PC-9 (cell line): ENCODE data around the gene RNF111. TPM values are rescaled to one million over a fixed set of nuclear protein-coding genes. Genes with fewer than 3 reads are reported as not detected.

Experiments
- BruUV-seq: library from RNA; stranded (reverse); fragments of 400-500 nt; replicated peaks from 2 replicates; lab custom pipeline; 2021; lab: Mats Ljungman, UMichigan
- CTCF ChIA-PET: fragments of 300-600 bp; sonication (Branson Sonifier 250); formaldehyde crosslinking; loops from one replicate; lab custom pipeline; 2022; ENCODE audit warnings: antibody characterized with exemption; lab: Charles Lee
- POLR2A ChIA-PET: fragments of 300-600 bp; sonication (Branson Sonifier 250); formaldehyde crosslinking; loops from one replicate; lab custom pipeline; 2022; ENCODE audit warnings: antibody characterized with exemption; ENCODE audit not compliant: unreplicated experiment; lab: Charles Lee
- DNase-seq, 2 experiments: peaks; one replicate each; pipeline versions ENCODE4 v3.0.0 to v3.0.0-alpha.2; 2015 to 2022; ENCODE audit warnings: mixed read lengths in 1 of 2
- H2AFZ ChIP-seq: fragments of 200-600 bp; sonication (generic); 2 replicates; pipeline ENCODE4 v1.8.1; 2017; ENCODE audit warnings: antibody characterized with exemption
- H3F3A ChIP-seq: fragments of 200-600 bp; sonication (generic); 2 replicates; pipeline ENCODE4 v1.8.1; 2017; ENCODE audit warnings: antibody characterized with exemption, mild to moderate bottlenecking, low read depth; ENCODE audit not compliant: insufficient read depth
- H3K27ac ChIP-seq: fragments of 200-600 bp; sonication (generic); 2 replicates; pipeline ENCODE4 v1.6.1; 2016; ENCODE audit warnings: mixed run types
- H3K27me3 ChIP-seq: fragments of 200-600 bp; sonication (generic); 2 replicates; pipeline ENCODE4 v1.6.1; 2016; ENCODE audit warnings: low read depth, mixed run types; ENCODE audit not compliant: insufficient read depth
- H3K36me3 ChIP-seq: fragments of 200-600 bp; sonication (generic); 2 replicates; pipeline ENCODE4 v1.6.1; 2016; ENCODE audit warnings: low read depth, mixed run types
- H3K4me1 ChIP-seq: fragments of 200-600 bp; sonication (generic); replicated peaks from 2 replicates; pipeline ENCODE4 v1.6.1; 2016; ENCODE audit warnings: mixed run types; ENCODE audit not compliant: insufficient read depth
- H3K4me2 ChIP-seq: fragments of 200-600 bp; sonication (generic); 2 replicates; pipeline ENCODE4 v1.6.1; 2017; ENCODE audit warnings: mixed run types
- H3K4me3 ChIP-seq: fragments of 200-600 bp; sonication (generic); 2 replicates; pipeline ENCODE4 v1.6.1; 2016; ENCODE audit warnings: mixed run types
- H3K79me2 ChIP-seq: fragments of 200-600 bp; sonication (generic); 2 replicates; pipeline ENCODE4 v1.6.1; 2017; ENCODE audit warnings: low read depth, mixed run types
- H3K9me2 ChIP-seq: fragments of 200-600 bp; sonication (generic); 2 replicates; pipeline ENCODE4 v1.8.1; 2017; ENCODE audit warnings: mild to moderate bottlenecking; ENCODE audit not compliant: insufficient read depth
- H3K9me3 ChIP-seq: fragments of 200-600 bp; sonication (generic); 2 replicates; pipeline ENCODE4 v1.8.1; 2016; ENCODE audit warnings: low read depth; ENCODE audit not compliant: insufficient read depth
- H4K20me1 ChIP-seq: fragments of 200-600 bp; sonication (generic); 2 replicates; pipeline ENCODE4 v1.8.1; 2017; ENCODE audit not compliant: insufficient read depth
- EZH2 ChIP-seq: fragments of 200-600 bp; sonication (generic); IDR thresholded peaks from 2 replicates; pipeline ENCODE4 v1.8.0; 2017; ENCODE audit warnings: antibody characterized with exemption, low read depth
- intact Hi-C: fragments of 100-400 bp; cut with micrococcal nuclease; formaldehyde crosslinking; loops from one replicate; pipeline ENCODE4 v1.10.0; 2022; ENCODE audit not compliant: unreplicated experiment
- total RNA-seq: library from RNA; stranded (reverse); gene quantifications from 2 replicates; pipeline ENCODE4 v1.2.3, GENCODE V29; 2021
- TF ChIP-seq, protein P1 (sequence below): fragments of 200-600 bp; sonication (generic); conservative IDR thresholded peaks from 2 replicates; pipeline ENCODE4 v1.6.1; 2017; ENCODE audit warnings: mixed run types, antibody characterized with exemption, mild to moderate bottlenecking, moderate library complexity

Gene RNF111
- total RNA-seq, 1 experiment from 2014 or later = 37.7 TPM

DNA sequence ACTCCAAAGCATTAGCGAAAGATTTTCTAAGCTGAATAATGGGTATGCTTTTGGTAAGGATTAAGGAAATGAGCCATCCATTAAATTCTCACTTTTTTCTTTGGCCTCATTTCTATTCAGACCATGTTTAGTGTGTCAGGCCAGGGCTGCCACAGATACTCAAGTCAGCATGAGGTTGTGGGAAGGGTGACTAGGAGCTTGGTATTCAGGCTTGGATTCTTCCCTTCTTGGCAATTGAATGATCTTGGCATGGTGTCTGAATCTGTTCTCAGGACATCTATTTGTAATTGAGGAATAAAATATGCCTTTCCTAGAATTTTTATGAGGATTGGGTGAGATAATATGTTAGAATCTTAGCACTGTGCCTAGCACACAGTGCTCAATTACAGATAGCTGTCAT is 128.7 kb downstream of the RNF111 start:
- POLR2A ChIA-PET = interaction anchor here (0.6 kb wide), 1 partner anchor 846 kb away, joined by 3 read pairs; no protein-coding TSS in a partner anchor
- intact Hi-C loops = no loop called here
- CTCF ChIA-PET = no interaction called here

DNA sequence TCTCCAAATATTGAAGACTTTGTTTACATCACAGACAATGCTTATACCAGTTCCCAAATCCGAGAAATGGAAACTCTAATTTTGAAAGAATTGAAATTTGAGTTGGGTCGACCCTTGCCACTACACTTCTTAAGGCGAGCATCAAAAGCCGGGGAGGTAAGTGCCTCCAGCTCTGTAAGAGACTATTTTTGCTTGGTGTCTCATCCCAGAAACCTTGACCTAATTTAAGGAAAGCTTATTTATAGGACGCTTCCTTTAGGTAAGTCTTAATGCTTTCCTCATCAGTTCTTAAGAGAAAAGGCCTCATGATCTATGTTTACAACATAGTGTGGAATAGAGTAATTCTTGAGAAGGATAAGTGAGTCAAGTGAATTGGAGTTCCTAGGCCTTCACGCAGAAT is 129.3 kb downstream of the RNF111 start:
- H3F3A ChIP-seq = peaks cover 9% of the 10 kb centered on the region; the same call in 1 of the 2 replicates
- no peak overlapping the region for H2AFZ ChIP-seq
- H3K27me3 ChIP-seq = no peaks in the 10 kb centered on the region
- ChIA-PET CTCF (no interaction called here), POLR2A (interaction anchor here (0.6 kb wide), 2 partner anchors 53 to 847 kb away, joined by 3 to 12 read pairs; no protein-coding TSS in a partner anchor)
- intact Hi-C loops = no loop called here
- TF ChIP-seq EZH2 = no peak
- TF ChIP-seq, protein P1, sequence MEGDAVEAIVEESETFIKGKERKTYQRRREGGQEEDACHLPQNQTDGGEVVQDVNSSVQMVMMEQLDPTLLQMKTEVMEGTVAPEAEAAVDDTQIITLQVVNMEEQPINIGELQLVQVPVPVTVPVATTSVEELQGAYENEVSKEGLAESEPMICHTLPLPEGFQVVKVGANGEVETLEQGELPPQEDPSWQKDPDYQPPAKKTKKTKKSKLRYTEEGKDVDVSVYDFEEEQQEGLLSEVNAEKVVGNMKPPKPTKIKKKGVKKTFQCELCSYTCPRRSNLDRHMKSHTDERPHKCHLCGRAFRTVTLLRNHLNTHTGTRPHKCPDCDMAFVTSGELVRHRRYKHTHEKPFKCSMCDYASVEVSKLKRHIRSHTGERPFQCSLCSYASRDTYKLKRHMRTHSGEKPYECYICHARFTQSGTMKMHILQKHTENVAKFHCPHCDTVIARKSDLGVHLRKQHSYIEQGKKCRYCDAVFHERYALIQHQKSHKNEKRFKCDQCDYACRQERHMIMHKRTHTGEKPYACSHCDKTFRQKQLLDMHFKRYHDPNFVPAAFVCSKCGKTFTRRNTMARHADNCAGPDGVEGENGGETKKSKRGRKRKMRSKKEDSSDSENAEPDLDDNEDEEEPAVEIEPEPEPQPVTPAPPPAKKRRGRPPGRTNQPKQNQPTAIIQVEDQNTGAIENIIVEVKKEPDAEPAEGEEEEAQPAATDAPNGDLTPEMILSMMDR = no peak
- H3K27ac ChIP-seq = no peak overlapping the region
- no peaks in the 10 kb centered on the region for H3K9me3 ChIP-seq
- H3K4me1 ChIP-seq = no peaks in the 10 kb centered on the region
- no peak overlapping the region for H3K4me3 ChIP-seq
- H3K4me2 ChIP-seq = no peak overlapping the region
- BruUV-seq = no TSS peak
- H3K9me2 ChIP-seq = no peaks in the 10 kb centered on the region
- no peaks in the 10 kb centered on the region for H4K20me1 ChIP-seq
- no peaks in the 10 kb centered on the region for H3K79me2 ChIP-seq
- peaks cover 13% of the 10 kb centered on the region; the same call in 1 of the 2 replicates for H3K36me3 ChIP-seq
- DNase-seq = no peak

More for the DNA sequence above, 128.7 kb downstream of the RNF111 start:
- TF ChIP-seq, protein P1 = no peak
- no peak for TF ChIP-seq EZH2
- no peaks in the 10 kb centered on the region for H3K9me3 ChIP-seq
- H3K4me2 ChIP-seq = no peak overlapping the region
- no TSS peak for BruUV-seq
- H3K36me3 ChIP-seq = peaks cover 13% of the 10 kb centered on the region; the same call in 1 of the 2 replicates
- H3K9me2 ChIP-seq = no peaks in the 10 kb centered on the region
- H3F3A ChIP-seq = peaks cover 9% of the 10 kb centered on the region; the same call in 1 of the 2 replicates
- no peaks in the 10 kb centered on the region for H3K4me1 ChIP-seq
- H2AFZ ChIP-seq = no peak overlapping the region
- H3K79me2 ChIP-seq = no peaks in the 10 kb centered on the region
- no peaks in the 10 kb centered on the region for H3K27me3 ChIP-seq
- H3K27ac ChIP-seq = no peak overlapping the region
- no peak for DNase-seq
- no peaks in the 10 kb centered on the region for H4K20me1 ChIP-seq
- H3K4me3 ChIP-seq = no peak overlapping the region

DNA sequence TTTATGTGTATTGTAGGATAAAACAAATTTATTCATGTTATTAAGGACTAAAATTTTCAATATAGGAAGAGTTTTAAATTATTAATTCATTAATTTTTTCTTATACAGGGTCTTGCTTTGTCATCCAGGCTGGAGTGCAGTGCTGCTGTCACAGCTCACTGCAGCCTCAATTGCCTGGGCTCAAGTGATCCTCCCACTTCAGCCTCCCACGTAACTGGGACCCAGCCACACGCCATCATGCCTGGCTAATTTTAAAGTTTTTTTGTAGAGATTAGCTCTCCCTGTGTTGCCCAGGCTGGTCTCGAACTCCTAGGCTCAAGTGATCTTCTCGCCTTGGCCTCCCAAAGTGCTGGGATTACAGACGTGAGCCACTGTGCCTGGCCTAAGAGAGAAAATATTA is 132.2 kb downstream of the RNF111 start:
- H4K20me1 ChIP-seq = no peaks in the 10 kb centered on the region
- ChIA-PET POLR2A (no interaction called here), CTCF (no interaction called here)
- intact Hi-C loops = no loop called here
- no peaks in the 10 kb centered on the region for H3K9me2 ChIP-seq
- H3K27ac ChIP-seq = no peak overlapping the region
- no peak for DNase-seq
- TF ChIP-seq, protein P1 = no peak
- TF ChIP-seq EZH2 = no peak
- no peaks in the 10 kb centered on the region for H3K79me2 ChIP-seq
- no peaks in the 10 kb centered on the region for H3K4me1 ChIP-seq
- no peaks in the 10 kb centered on the region for H3K27me3 ChIP-seq
- no peaks in the 10 kb centered on the region for H3K9me3 ChIP-seq
- no TSS peak for BruUV-seq
- no peak overlapping the region for H3K4me3 ChIP-seq
- peaks cover 13% of the 10 kb centered on the region; the same call in 1 of the 2 replicates for H3K36me3 ChIP-seq
- H3K4me2 ChIP-seq = no peak overlapping the region
- peaks cover 9% of the 10 kb centered on the region; the same call in 1 of the 2 replicates for H3F3A ChIP-seq
- no peak overlapping the region for H2AFZ ChIP-seq
